NCI-H345 treated with DMSO at 0.1 percent for 48 hours (cell line): Measurements from ENCODE around the gene MTMR1.

ENCODE experiments used
- DNase-seq: peaks from one replicate; lab custom pipeline; 2025; ENCODE audit not compliant: unreplicated experiment; lab: John Stamatoyannopoulos, UW

Gene MTMR1

GRCh38 chrX:150696866-150697265 is 3.7 kb downstream of the MTMR1 start:
- no peak for DNase-seq

GRCh38 chrX:150697641-150698040 is 4.4 kb downstream of the MTMR1 start:
- DNase-seq = no peak

- no peak for DNase-seq
Observed at GRCh38 chrX:150698981-150699380, 5.8 kb downstream of the MTMR1 start.

- DNase-seq = no peak
Observed at GRCh38 chrX:150700107-150700506, 6.9 kb downstream of the MTMR1 start.

- DNase-seq = no peak
Observed at GRCh38 chrX:150701377-150701776, 8.2 kb downstream of the MTMR1 start.

GRCh38 chrX:150702966-150703694 is 9.9 kb downstream of the MTMR1 start:
- no peak for DNase-seq

- no peak for DNase-seq
Observed at GRCh38 chrX:150703695-150703974, 10.4 kb downstream of the MTMR1 start.

- DNase-seq = no peak
Observed at GRCh38 chrX:150704030-150704613, 10.9 kb downstream of the MTMR1 start.

GRCh38 chrX:150712619-150713018 is 19.4 kb downstream of the MTMR1 start:
- DNase-seq = no peak

GRCh38 chrX:150715184-150715583 is 22.0 kb downstream of the MTMR1 start:
- no peak for DNase-seq

GRCh38 chrX:150719621-150720020 is 26.4 kb downstream of the MTMR1 start:
- DNase-seq = no peak

GRCh38 chrX:150729956-150730355 is 36.8 kb downstream of the MTMR1 start:
- DNase-seq = no peak

- DNase-seq = no peak
Observed at GRCh38 chrX:150730719-150731118, 37.5 kb downstream of the MTMR1 start.

- no peak for DNase-seq
Observed at GRCh38 chrX:150731795-150732194, 38.6 kb downstream of the MTMR1 start.

GRCh38 chrX:150736475-150736874 is 43.3 kb downstream of the MTMR1 start:
- DNase-seq = no peak

- no peak for DNase-seq
Observed at GRCh38 chrX:150752124-150752523, 58.9 kb downstream of the MTMR1 start.

GRCh38 chrX:150753357-150753756 is 60.2 kb downstream of the MTMR1 start:
- DNase-seq = no peak

GRCh38 chrX:150753968-150754367 is 60.8 kb downstream of the MTMR1 start:
- DNase-seq = no peak

GRCh38 chrX:150757371-150757770 is 64.2 kb downstream of the MTMR1 start:
- no peak for DNase-seq

- DNase-seq = no peak
Observed at GRCh38 chrX:150759568-150760416, 66.6 kb downstream of the MTMR1 start.

- no peak for DNase-seq
Observed at GRCh38 chrX:150761176-150761818, 68.1 kb downstream of the MTMR1 start.

- no peak for DNase-seq
Observed at GRCh38 chrX:150761819-150762216, 68.6 kb downstream of the MTMR1 start.
